Measurements from ENCODE around the gene RNASE13.

DNA sequence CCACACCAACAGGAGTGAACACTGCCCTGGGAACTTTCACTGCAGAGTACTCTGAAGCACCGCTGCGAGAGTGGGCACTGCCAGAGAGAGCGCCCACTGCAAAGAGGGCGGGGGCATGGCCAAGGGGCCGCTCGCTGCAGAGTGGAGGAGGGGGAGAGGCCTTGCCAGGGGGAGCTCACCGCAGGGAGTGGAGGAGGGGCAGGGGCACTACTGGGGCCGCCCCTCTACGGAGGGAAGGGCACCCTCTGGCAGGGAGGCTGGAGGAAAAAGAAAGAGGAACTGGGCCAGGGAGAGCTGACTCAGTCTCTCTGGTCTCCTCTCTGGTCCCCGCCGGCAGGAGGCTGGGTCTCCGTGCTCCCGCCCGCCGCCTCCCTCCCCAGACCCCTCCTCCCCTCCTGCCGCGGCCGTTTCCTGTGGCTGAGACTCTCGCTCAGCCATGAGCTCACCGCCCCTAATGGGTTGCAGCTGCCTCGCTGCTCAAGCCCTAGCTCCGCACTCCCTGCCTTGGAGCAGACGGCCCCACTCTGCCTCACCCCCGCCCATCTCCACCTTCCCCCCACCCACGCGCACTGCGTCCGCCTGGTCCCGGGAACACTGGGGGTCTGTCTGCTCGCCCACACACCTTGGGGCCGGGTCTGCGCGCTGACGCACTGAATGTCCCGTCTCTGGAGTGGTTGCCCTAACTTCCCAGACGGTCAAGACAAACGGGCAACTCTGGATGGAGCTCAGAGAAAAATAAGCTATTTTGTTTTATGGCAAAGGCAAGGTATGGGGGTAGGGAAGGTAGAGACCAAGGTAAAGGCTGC, 36.8 kb upstream of the RNASE13 start:
- TF ChIP-seq EZH2 (IDR thresholded peaks at IDR 0.05) (no peak), POLR2AphosphoS5 (IDR thresholded peaks at IDR 0.05; ENCODE audit: borderline replicate concordance, low read depth, low read length) (peak; percentile 57; the same call in 1 of the 2 replicates), FOXP2 (optimal IDR thresholded peaks at IDR 0.05; ENCODE audit: control extremely low read depth, extremely low read length, insufficient read depth) (no peak)

All from SK-N-MC (cell line).